CD8-positive, alpha-beta memory T cell (primary cell): ENCODE data around the gene LITAFD. TPM values are rescaled to one million over a fixed set of nuclear protein-coding genes. Genes with fewer than 3 reads are reported as not detected.

Source experiments
- CTCF ChIA-PET: fragments of 350-600 bp; sonication (Branson Sonifier 250); formaldehyde crosslinking; loops from one replicate; lab custom pipeline; 2021; ENCODE audit warnings: antibody characterized with exemption; lab: Charles Lee
- POLR2A ChIA-PET: fragments of 350-600 bp; sonication (Branson Sonifier 250); formaldehyde crosslinking; loops from one replicate; lab custom pipeline; 2021; ENCODE audit warnings: antibody characterized with exemption; lab: Charles Lee
- DNase-seq, 5 donors: peaks; one replicate each; pipeline versions ENCODE4 v3.0.0 to v3.0.0-alpha.2; 2020 to 2022; ENCODE audit warnings: mixed read lengths in 1 of 5
- H3K27ac ChIP-seq: one replicate; pipeline ENCODE4 v1.7.0; 2013; ENCODE audit warnings: low read depth, mild to moderate bottlenecking, low read length, moderate library complexity
- H3K27me3 ChIP-seq: 2 replicates; pipeline ENCODE4 v1.7.0; 2013; ENCODE audit warnings: low read length, mild to moderate bottlenecking; ENCODE audit not compliant: insufficient read depth, poor library complexity, severe bottlenecking
- H3K36me3 ChIP-seq: 2 replicates; pipeline ENCODE4 v1.7.0; 2013; ENCODE audit warnings: mild to moderate bottlenecking, low read length, moderate library complexity; ENCODE audit not compliant: insufficient read depth
- H3K4me1 ChIP-seq: 2 replicates; pipeline ENCODE4 v1.7.0; 2013; ENCODE audit warnings: mild to moderate bottlenecking, low read length, moderate library complexity; ENCODE audit not compliant: insufficient read depth
- H3K4me3 ChIP-seq: 2 replicates; pipeline ENCODE4 v1.7.0; 2013; ENCODE audit warnings: mild to moderate bottlenecking, low read length
- H3K9me3 ChIP-seq: 2 replicates; pipeline ENCODE4 v1.7.0; 2013; ENCODE audit warnings: mild to moderate bottlenecking, low read length
- H3K27ac Mint-ChIP-seq, 8 donors: one replicate each; pipeline ENCODE4 v1.8.0; 2020 to 2021; ENCODE audit warnings: mixed read lengths in 8 of 8, mild to moderate bottlenecking in 6 of 8, inconsistent platforms in 3 of 8, moderate library complexity in 3 of 8
- H3K27me3 Mint-ChIP-seq, 2 donors: one replicate each; pipeline ENCODE4 v1.8.0; 2020 to 2021; ENCODE audit warnings: mixed read lengths in 2 of 2, mild to moderate bottlenecking in 1 of 2, moderate library complexity in 1 of 2
- H3K36me3 Mint-ChIP-seq, 3 donors: one replicate each; pipeline ENCODE4 v1.8.0; 2020 to 2021; ENCODE audit warnings: mixed read lengths in 3 of 3, inconsistent platforms in 1 of 3, mild to moderate bottlenecking in 1 of 3
- H3K4me1 Mint-ChIP-seq, 3 donors: one replicate each; pipeline ENCODE4 v1.8.0; 2020 to 2021; ENCODE audit warnings: mixed read lengths in 3 of 3, inconsistent platforms in 1 of 3, mild to moderate bottlenecking in 1 of 3
- H3K4me3 Mint-ChIP-seq, 7 donors: one replicate each; pipeline ENCODE4 v1.8.0; 2020 to 2021; ENCODE audit warnings: mixed read lengths in 7 of 7, mild to moderate bottlenecking in 6 of 7, moderate library complexity in 4 of 7, inconsistent platforms in 2 of 7
- H3K9me3 Mint-ChIP-seq, 5 donors: one replicate each; pipeline ENCODE4 v1.8.0; 2020 to 2022; ENCODE audit warnings: mixed read lengths in 5 of 5, mild to moderate bottlenecking in 3 of 5, moderate library complexity in 2 of 5, inconsistent platforms in 1 of 5
- polyA plus RNA-seq: library from polyadenylated mRNA; unstranded; fragments of 300-500 nt; fragmentation: Illumina TruSeq; gene quantifications from one replicate; pipeline ENCODE4 v1.2.3, GENCODE V29; 2021
- total RNA-seq, 2 experiments: library from RNA; stranded (reverse); gene quantifications; one replicate each; pipeline ENCODE4 v1.2.3, GENCODE V29; 2021

Gene LITAFD
- total and polyA plus RNA-seq, 3 experiments from 2014 or later, result not detected

DNA sequence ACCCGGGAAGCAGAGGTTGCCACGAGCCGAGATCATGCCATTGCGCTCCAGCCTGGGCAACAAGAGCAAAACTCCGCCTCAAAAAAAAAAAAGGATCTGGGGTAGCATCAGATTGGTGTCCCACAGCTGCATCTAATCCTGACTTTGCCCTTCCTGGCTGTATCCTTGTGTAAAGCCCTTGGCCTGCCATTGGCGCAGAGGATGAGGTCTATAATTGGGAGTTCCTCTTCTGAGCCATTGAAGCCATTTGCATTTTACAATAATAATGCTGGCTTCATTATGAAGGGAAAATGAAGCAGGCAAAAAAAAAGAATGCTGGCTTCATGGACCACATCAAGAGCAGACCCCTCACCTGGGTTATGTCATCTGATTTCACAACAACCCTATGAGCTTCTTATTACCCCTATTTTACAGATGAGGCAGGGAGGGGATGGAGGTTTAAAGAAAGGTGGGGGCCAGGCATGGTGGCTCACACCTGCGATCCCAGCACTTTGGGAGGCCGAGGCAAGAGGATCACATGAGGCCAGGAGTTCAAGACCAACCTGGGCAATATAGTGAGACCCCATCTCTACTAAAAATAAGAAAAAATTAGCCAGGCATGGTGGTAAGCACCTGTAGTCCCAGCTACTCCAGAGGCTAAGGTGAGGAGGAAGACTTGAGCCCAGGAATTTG lies 1.2 kb upstream of the LITAFD start:
- H3K27ac ChIP-seq, result no peak overlapping the region
- H3K27me3 ChIP-seq, result no peaks in the 10 kb centered on the region
- H3K4me3 ChIP-seq, result no peak overlapping the region
- H3K36me3 ChIP-seq, result no peaks in the 10 kb centered on the region
- H3K27me3 Mint-ChIP-seq, result peaks cover 10 to 13% of the 10 kb centered on the region in 2 donors
- H3K4me3 Mint-ChIP-seq, result no peak overlapping the region
- H3K36me3 Mint-ChIP-seq, result no peaks in the 10 kb centered on the region
- peaks cover 11% of the 10 kb centered on the region for H3K4me1 ChIP-seq
- ChIA-PET POLR2A (no interaction called here), CTCF (interaction anchor here (0.6 to 5.0 kb wide), 30 partner anchors 8 to 314 kb away, joined by 3 to 51 read pairs (median 4); partner anchors contain the start of genes ABAT, CARHSP1, PMM2 and TMEM186)
- no peaks in the 10 kb centered on the region for H3K9me3 Mint-ChIP-seq
- peak in 1 of 5 donors; percentile 11 for DNase-seq
- H3K27ac Mint-ChIP-seq, result peak overlapping the region in 1 of 8 donors; percentile 43
- no peaks in the 10 kb centered on the region for H3K9me3 ChIP-seq
- peaks cover 19 to 23% (median 21%) of the 10 kb centered on the region in 3 donors for H3K4me1 Mint-ChIP-seq

DNA sequence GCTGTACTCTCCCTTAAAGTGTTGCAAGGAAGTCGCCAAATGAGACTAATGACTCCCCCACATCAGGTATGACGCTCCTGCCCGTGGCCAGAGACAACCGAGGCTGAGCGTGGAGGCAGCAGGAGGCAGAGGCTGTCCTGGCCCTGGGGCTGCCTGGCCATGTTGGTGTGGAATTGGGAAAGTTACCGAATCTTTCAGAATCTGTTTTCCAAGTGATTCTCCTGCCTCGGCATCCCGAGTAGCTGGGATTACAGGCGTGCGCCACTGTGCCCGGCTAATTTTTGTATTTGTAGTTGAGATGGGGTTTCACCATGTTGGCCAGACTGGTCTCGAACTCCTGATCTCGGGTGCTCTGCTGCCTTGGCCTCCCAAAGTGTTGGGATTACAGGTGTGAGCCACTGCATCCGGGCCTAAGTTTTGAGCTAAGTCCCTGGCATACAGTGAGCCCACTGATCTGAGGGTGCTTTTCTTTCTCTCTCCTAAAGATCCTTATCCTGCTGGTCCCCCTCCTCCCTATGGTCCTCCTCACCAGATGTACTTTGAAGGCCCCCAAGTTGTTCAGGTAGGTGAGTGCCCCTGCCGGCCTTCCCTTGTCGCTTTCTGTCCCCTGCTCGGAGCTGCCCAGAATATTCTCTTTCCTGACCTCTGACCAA lies 700 bp downstream of the LITAFD start:
- ChIA-PET POLR2A (no interaction called here), CTCF (interaction anchor here (1.4 to 1.9 kb wide), 2 partner anchors 13 to 53 kb away, joined by 3 to 5 read pairs; no protein-coding TSS in a partner anchor)
- no peaks in the 10 kb centered on the region for H3K36me3 ChIP-seq
- no peaks in the 10 kb centered on the region for H3K9me3 ChIP-seq
- no peak for DNase-seq
- H3K27ac ChIP-seq, result no peak overlapping the region
- H3K9me3 Mint-ChIP-seq, result no peaks in the 10 kb centered on the region
- peaks cover 10 to 17% of the 10 kb centered on the region in 2 donors for H3K27me3 Mint-ChIP-seq
- no peak overlapping the region for H3K4me3 Mint-ChIP-seq
- peaks cover 11% of the 10 kb centered on the region for H3K4me1 ChIP-seq
- H3K27ac Mint-ChIP-seq, result no peak overlapping the region
- no peaks in the 10 kb centered on the region for H3K27me3 ChIP-seq
- peaks cover 24 to 28% (median 24%) of the 10 kb centered on the region in 3 donors for H3K4me1 Mint-ChIP-seq
- H3K4me3 ChIP-seq, result no peak overlapping the region
- H3K36me3 Mint-ChIP-seq, result peaks cover 0 to 1% (median 0%) of the 10 kb centered on the region in 3 donors

- POLR2A ChIA-PET, result no interaction called here
- Mint-ChIP-seq H3K9me3 (no peaks in the 10 kb centered on the region), H3K4me3 (peak overlapping the region in 2 of 7 donors; percentile 32 to 37), H3K4me1 (peaks cover 11 to 21% (median 11%) of the 10 kb centered on the region in 3 donors), H3K36me3 (peaks cover 0 to 11% (median 1%) of the 10 kb centered on the region in 3 donors), H3K27me3 (peaks cover 10 to 17% of the 10 kb centered on the region in 2 donors), H3K27ac (peak overlapping the region in 5 of 8 donors; percentile 34 to 68 (median 60))
- Histone ChIP-seq H3K9me3 (no peaks in the 10 kb centered on the region), H3K36me3 (no peaks in the 10 kb centered on the region), H3K27ac (no peak overlapping the region), H3K4me3 (no peak overlapping the region), H3K4me1 (peaks cover 7% of the 10 kb centered on the region), H3K27me3 (no peaks in the 10 kb centered on the region)
- CTCF ChIA-PET, result interaction anchor here (0.9 to 1.2 kb wide), 2 partner anchors 10 to 319 kb away, joined by 3 read pairs; no protein-coding TSS in a partner anchor
- DNase-seq, result no peak
These were observed 3.8 kb downstream of the LITAFD start for GRCh38 chr16:8885674-8886592.

DNA sequence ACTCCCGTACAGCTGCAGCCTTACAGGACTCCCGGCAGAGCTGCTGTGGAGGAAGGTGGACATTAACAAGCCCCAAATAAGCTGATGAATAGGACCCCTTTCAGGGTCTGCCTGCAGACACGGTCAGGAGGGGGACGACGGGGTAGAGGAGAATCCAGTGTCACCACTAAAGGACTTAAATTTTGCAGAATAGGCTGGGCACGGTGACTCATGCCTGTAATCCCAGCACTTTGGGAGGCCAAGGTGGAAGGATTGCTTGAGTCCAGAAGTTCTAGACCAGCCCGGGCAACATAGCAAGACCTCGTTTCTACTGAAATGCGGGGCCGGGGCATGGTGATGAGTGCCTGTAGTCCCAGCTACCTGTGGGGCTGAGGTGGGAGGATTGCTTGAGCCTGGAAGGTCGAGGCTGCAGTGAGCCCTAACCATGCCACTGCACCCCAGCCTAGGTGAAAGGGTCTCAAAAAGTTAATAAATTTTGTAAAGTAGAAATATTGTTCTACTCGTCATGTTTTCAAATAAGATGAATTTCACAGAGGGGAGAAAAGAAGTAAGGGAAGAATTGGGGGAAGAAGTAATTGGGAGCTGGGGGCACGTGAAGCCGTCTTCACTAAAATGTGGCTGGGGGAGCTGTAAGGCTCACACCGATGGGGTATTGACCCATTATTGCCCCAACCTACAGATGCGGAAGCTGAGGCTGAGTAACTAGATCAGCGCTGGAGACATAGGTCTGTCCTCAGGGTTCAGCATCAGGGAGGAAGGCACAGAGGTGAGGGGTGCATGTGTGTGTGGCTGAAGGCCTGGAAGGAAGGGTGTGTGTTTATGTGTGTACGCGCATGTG lies 4.7 kb downstream of the LITAFD start:
- CTCF ChIA-PET, result interaction anchor here (0.9 to 1.2 kb wide), 2 partner anchors 9 to 320 kb away, joined by 3 read pairs; no protein-coding TSS in a partner anchor
- peaks cover 0 to 2% (median 0%) of the 10 kb centered on the region in 5 donors for H3K9me3 Mint-ChIP-seq
- no peak for DNase-seq
- Histone ChIP-seq H3K27me3 (no peaks in the 10 kb centered on the region), H3K4me3 (no peak overlapping the region), H3K9me3 (no peaks in the 10 kb centered on the region), H3K36me3 (no peaks in the 10 kb centered on the region), H3K27ac (no peak overlapping the region), H3K4me1 (peaks cover 7% of the 10 kb centered on the region)
- peak overlapping the region in 2 of 7 donors; percentile 32 to 50 for H3K4me3 Mint-ChIP-seq
- peaks cover 0 to 20% (median 8%) of the 10 kb centered on the region in 3 donors for H3K36me3 Mint-ChIP-seq
- POLR2A ChIA-PET, result no interaction called here
- peaks cover 10 to 17% of the 10 kb centered on the region in 2 donors for H3K27me3 Mint-ChIP-seq
- peak overlapping the region in 6 of 8 donors; percentile 34 to 75 (median 56) for H3K27ac Mint-ChIP-seq
- H3K4me1 Mint-ChIP-seq, result peaks cover 15 to 30% (median 17%) of the 10 kb centered on the region in 3 donors

DNA sequence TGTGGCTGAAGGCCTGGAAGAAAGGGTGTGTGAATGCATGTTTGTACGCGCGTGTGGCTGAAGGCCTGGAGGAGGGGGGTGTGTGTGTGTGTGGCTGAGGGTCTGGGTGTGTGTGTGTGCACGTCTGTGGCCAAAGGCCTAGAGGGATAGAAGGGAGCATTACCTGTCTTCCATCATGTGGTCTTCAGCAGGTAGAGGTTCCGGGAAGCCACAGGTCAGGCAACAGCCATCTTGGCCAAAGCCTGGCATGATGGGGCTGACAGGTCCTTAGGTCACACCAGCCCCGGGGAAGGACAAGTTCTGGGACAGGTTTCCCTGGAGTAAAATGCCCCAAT lies 5.2 kb downstream of the LITAFD start:
- DNase-seq, result no peak
- ChIA-PET CTCF (no interaction called here), POLR2A (no interaction called here)
- H3K36me3 Mint-ChIP-seq, result peaks cover 0 to 25% (median 9%) of the 10 kb centered on the region in 3 donors
- H3K27me3 Mint-ChIP-seq, result peaks cover 10 to 17% of the 10 kb centered on the region in 2 donors
- H3K9me3 Mint-ChIP-seq, result peaks cover 0 to 2% (median 0%) of the 10 kb centered on the region in 5 donors
- no peaks in the 10 kb centered on the region for H3K9me3 ChIP-seq
- peak overlapping the region in 5 of 8 donors; percentile 38 to 84 (median 61) for H3K27ac Mint-ChIP-seq
- no peak overlapping the region for H3K4me3 ChIP-seq
- peaks cover 7% of the 10 kb centered on the region for H3K4me1 ChIP-seq
- no peaks in the 10 kb centered on the region for H3K27me3 ChIP-seq
- no peaks in the 10 kb centered on the region for H3K36me3 ChIP-seq
- peak overlapping the region in 1 of 7 donors; percentile 50 for H3K4me3 Mint-ChIP-seq
- H3K27ac ChIP-seq, result no peak overlapping the region
- peaks cover 20 to 36% (median 23%) of the 10 kb centered on the region in 3 donors for H3K4me1 Mint-ChIP-seq

GRCh38 chr16:8887952-8888560 lies 5.9 kb downstream of the LITAFD start:
- POLR2A ChIA-PET, result no interaction called here
- H3K27ac ChIP-seq, result no peak overlapping the region
- H3K9me3 Mint-ChIP-seq, result peaks cover 0 to 2% (median 0%) of the 10 kb centered on the region in 5 donors
- no peak for DNase-seq
- H3K36me3 ChIP-seq, result peaks cover under 1% of the 10 kb centered on the region
- H3K27ac Mint-ChIP-seq, result peak overlapping the region in 2 of 8 donors; percentile 47 to 84
- H3K4me3 ChIP-seq, result no peak overlapping the region
- CTCF ChIA-PET, result interaction anchor here (4.9 kb wide), 1 partner anchor 120 kb away, joined by 20 read pairs; no protein-coding TSS in a partner anchor
- H3K4me3 Mint-ChIP-seq, result no peak overlapping the region
- no peaks in the 10 kb centered on the region for H3K9me3 ChIP-seq
- peaks cover 0 to 32% (median 10%) of the 10 kb centered on the region in 3 donors for H3K36me3 Mint-ChIP-seq
- H3K27me3 Mint-ChIP-seq, result peaks cover 10 to 17% of the 10 kb centered on the region in 2 donors
- H3K4me1 ChIP-seq, result peaks cover 7% of the 10 kb centered on the region
- no peaks in the 10 kb centered on the region for H3K27me3 ChIP-seq
- H3K4me1 Mint-ChIP-seq, result peaks cover 20 to 42% (median 27%) of the 10 kb centered on the region in 3 donors
